Liver (tissue), 3 donors: ENCODE results near the gene POMT1.

Experiments
- CTCF ChIP-seq: fragments of 150-350 bp; IDR thresholded peaks from 2 replicates; pipeline ENCODE4 v1.5.1; 2017; ENCODE audit warnings: improper control_type of control experiment, low read depth, low read length; ENCODE audit not compliant: missing input control
- FOXA1 ChIP-seq: IDR thresholded peaks from 2 replicates; pipeline ENCODE4 v1.6.1; 2016; ENCODE audit warnings: antibody characterized with exemption
- GABPA ChIP-seq, 2 donors: IDR thresholded peaks in 1 of 2; conservative IDR thresholded peaks in 1 of 2; 2 replicates each; pipeline ENCODE4 v1.6.1; 2016; ENCODE audit warnings: antibody characterized with exemption in 2 of 2, mild to moderate bottlenecking in 1 of 2, moderate library complexity in 1 of 2
- HNF4G ChIP-seq: IDR thresholded peaks from 2 replicates; pipeline ENCODE4 v1.6.1; 2016; ENCODE audit warnings: antibody characterized with exemption
- JUND ChIP-seq, 2 donors: IDR thresholded peaks; 2 replicates each; pipeline ENCODE4 v1.6.1; 2016; ENCODE audit warnings: antibody characterized with exemption in 2 of 2
- MAX ChIP-seq: IDR thresholded peaks from 2 replicates; pipeline ENCODE4 v1.6.1; 2016; ENCODE audit warnings: antibody characterized with exemption
- RAD21 ChIP-seq, 2 donors: IDR thresholded peaks; 2 replicates each; pipeline ENCODE4 v1.6.1; 2016; ENCODE audit warnings: antibody characterized with exemption in 2 of 2, mild to moderate bottlenecking in 2 of 2
- RXRA ChIP-seq, 2 donors: IDR thresholded peaks; 2 replicates each; pipeline ENCODE4 v1.6.1; 2017 to 2018; ENCODE audit warnings: antibody characterized with exemption in 2 of 2, mild to moderate bottlenecking in 1 of 2
- SP1 ChIP-seq: IDR thresholded peaks from 2 replicates; pipeline ENCODE4 v1.6.1; 2018; ENCODE audit warnings: antibody characterized with exemption, mild to moderate bottlenecking
- TAF1 ChIP-seq: conservative IDR thresholded peaks from 2 replicates; pipeline ENCODE4 v1.6.1; 2016; ENCODE audit warnings: antibody characterized with exemption, mild to moderate bottlenecking
- TF ChIP-seq, protein P1 (sequence below): IDR thresholded peaks from 2 replicates; pipeline ENCODE4 v1.6.1; 2016; ENCODE audit warnings: antibody characterized with exemption, mild to moderate bottlenecking
- TF ChIP-seq, protein P2 (sequence below): IDR thresholded peaks from 2 replicates; pipeline ENCODE4 v1.6.1; 2016; ENCODE audit warnings: antibody characterized with exemption
- donor health status: healthy.
- donor health status: healthy.

DNA sequence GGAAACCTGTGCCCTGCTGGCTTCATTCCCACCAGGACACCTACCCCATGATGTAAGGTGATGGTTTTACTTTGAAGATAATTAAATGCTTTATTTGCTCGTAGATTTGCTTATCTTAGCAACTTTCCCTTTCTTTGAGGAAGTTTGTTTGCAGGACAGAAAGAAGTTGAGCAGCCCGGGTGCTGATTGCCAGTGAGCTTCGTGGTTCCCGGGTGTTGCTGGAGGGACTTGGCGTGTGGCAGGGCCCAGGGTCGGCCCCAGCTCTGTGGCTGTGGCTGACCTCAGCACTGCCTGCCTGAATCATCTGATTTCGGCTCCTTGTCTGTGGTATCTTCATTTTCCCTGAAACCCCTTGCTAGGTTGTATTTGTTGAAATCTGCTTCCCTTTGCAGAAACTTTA lies 8.7 kb downstream of the POMT1 start:
- TF ChIP-seq CTCF (no peak), FOXA1 (no peak), RAD21 (IDR thresholded peaks at IDR 0.05) (no peak), SP1 (no peak), TAF1 (no peak), JUND (IDR thresholded peaks at IDR 0.05) (no peak), GABPA (IDR thresholded peaks at IDR 0.05 in 1 of 2, conservative IDR thresholded peaks at IDR 0.05 in 1 of 2) (no peak), MAX (no peak), HNF4G (no peak), RXRA (IDR thresholded peaks at IDR 0.05) (no peak)
- TF ChIP-seq, protein P1, sequence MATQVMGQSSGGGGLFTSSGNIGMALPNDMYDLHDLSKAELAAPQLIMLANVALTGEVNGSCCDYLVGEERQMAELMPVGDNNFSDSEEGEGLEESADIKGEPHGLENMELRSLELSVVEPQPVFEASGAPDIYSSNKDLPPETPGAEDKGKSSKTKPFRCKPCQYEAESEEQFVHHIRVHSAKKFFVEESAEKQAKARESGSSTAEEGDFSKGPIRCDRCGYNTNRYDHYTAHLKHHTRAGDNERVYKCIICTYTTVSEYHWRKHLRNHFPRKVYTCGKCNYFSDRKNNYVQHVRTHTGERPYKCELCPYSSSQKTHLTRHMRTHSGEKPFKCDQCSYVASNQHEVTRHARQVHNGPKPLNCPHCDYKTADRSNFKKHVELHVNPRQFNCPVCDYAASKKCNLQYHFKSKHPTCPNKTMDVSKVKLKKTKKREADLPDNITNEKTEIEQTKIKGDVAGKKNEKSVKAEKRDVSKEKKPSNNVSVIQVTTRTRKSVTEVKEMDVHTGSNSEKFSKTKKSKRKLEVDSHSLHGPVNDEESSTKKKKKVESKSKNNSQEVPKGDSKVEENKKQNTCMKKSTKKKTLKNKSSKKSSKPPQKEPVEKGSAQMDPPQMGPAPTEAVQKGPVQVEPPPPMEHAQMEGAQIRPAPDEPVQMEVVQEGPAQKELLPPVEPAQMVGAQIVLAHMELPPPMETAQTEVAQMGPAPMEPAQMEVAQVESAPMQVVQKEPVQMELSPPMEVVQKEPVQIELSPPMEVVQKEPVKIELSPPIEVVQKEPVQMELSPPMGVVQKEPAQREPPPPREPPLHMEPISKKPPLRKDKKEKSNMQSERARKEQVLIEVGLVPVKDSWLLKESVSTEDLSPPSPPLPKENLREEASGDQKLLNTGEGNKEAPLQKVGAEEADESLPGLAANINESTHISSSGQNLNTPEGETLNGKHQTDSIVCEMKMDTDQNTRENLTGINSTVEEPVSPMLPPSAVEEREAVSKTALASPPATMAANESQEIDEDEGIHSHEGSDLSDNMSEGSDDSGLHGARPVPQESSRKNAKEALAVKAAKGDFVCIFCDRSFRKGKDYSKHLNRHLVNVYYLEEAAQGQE = no peak
- TF ChIP-seq, protein P2, sequence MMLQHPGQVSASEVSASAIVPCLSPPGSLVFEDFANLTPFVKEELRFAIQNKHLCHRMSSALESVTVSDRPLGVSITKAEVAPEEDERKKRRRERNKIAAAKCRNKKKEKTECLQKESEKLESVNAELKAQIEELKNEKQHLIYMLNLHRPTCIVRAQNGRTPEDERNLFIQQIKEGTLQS = no peak
